ENCODE measurements around the gene STX10.

DNA sequence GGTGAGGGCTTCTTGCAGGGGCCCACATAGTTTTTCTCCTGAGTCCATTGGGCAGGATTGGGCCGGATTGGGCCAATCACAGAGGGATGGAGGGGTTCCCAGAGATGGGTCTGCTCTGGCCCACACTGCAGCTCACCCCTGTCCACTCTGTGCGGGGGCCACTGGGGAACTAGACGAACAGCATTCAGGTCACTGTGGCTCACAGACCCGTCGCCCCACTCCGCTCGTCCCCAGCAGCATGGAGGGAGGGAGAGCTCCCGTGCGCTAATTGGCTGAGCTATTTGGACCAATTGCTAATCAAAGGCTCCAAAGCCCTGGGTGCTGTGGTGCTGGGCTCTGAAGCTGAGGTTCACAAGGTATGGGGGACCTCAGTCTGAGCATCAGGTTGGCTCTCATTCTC is 20.8 kb downstream of the STX10 start:
- TF ChIP-seq, protein P1, sequence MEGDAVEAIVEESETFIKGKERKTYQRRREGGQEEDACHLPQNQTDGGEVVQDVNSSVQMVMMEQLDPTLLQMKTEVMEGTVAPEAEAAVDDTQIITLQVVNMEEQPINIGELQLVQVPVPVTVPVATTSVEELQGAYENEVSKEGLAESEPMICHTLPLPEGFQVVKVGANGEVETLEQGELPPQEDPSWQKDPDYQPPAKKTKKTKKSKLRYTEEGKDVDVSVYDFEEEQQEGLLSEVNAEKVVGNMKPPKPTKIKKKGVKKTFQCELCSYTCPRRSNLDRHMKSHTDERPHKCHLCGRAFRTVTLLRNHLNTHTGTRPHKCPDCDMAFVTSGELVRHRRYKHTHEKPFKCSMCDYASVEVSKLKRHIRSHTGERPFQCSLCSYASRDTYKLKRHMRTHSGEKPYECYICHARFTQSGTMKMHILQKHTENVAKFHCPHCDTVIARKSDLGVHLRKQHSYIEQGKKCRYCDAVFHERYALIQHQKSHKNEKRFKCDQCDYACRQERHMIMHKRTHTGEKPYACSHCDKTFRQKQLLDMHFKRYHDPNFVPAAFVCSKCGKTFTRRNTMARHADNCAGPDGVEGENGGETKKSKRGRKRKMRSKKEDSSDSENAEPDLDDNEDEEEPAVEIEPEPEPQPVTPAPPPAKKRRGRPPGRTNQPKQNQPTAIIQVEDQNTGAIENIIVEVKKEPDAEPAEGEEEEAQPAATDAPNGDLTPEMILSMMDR (conservative IDR thresholded peaks at IDR 0.05; ENCODE audit: low read depth, low read length), result no peak
- no peak for TF ChIP-seq EZH2 (IDR thresholded peaks at IDR 0.05; ENCODE audit: borderline replicate concordance, low read depth, low read length, poor library complexity, severe bottlenecking)

Measured in A673 (cell line).